Right lobe of liver (tissue), 6 donors: ENCODE results near the gene LGALS9. TPM values are rescaled to one million over a fixed set of nuclear protein-coding genes. Genes with fewer than 3 reads are reported as not detected.
"Not testable (repeated sequence)": the region's sequence is repeated elsewhere in the genome, so short reads cannot be mapped to it uniquely, and the experiment has no call there.

Experiments
- ATAC-seq, 4 donors: fragments of 200-7000 bp; cut with Tn5 transposase; one replicate each; pipeline ENCODE4 v1.9.1; 2020; ENCODE audit warnings: mild to moderate bottlenecking in 4 of 4, moderate library complexity in 4 of 4
- DNase-seq, 3 donors: peaks; one replicate each; pipeline ENCODE4 v3.0.0-alpha.2; 2020
- H3K27ac ChIP-seq, 3 donors: fragments of 200-600 bp; one replicate each; pipeline ENCODE4 v1.8.0; 2022
- H3K27me3 ChIP-seq, 2 donors: fragments of 200-600 bp; one replicate each; pipeline ENCODE4 v1.8.0; 2022
- H3K36me3 ChIP-seq, 4 donors: fragments of 200-600 bp; sonication (generic) in 1 of 4; one replicate each; pipeline versions ENCODE4 v1.5.1 to v1.8.0; 2017 to 2022; ENCODE audit warnings: control low read depth in 1 of 4
- H3K4me1 ChIP-seq, 4 donors: fragments of 200-600 bp; sonication (generic) in 1 of 4; one replicate each; pipeline versions ENCODE4 v1.5.1 to v1.8.0; 2017 to 2022; ENCODE audit warnings: control low read depth in 1 of 4
- H3K4me3 ChIP-seq, 3 donors: fragments of 200-600 bp; one replicate each; pipeline ENCODE4 v1.8.0; 2022
- H3K9me3 ChIP-seq, 4 donors: fragments of 200-600 bp; sonication (generic) in 1 of 4; one replicate each; pipeline versions ENCODE4 v1.5.1 to v1.8.0; 2017 to 2022; ENCODE audit warnings: control low read depth in 1 of 4
- POLR2A ChIP-seq: fragments of 450-650 bp; IDR thresholded peaks from one replicate; pipeline ENCODE4 v1.6.1; 2017; ENCODE audit warnings: antibody characterized with exemption, mild to moderate bottlenecking
- WGBS: methylation state at CpG from one replicate; pipeline ENCODE4 v1.1.6; 2018; ENCODE audit warnings: low coverage, low lambda C conversion rate; ENCODE audit not compliant: insufficient coverage; ENCODE audit errors: missing lambda C conversion rate; 5-methylcytosine and 5-hydroxymethylcytosine counted together
- intact Hi-C, 2 donors: fragments of 100-400 bp; cut with DNase I; formaldehyde crosslinking; loops; one replicate each; pipeline versions ENCODE4 v1.11.2 to v1.14.1; 2022
- total RNA-seq, 6 experiments: library from RNA; depleted of rRNA in 2 of 6; stranded (reverse); fragments of >200 nt in 2 of 6; fragmentation: NEBNext Ultra II Directional in 3 of 6; extraction: Animal tissue kit (Norgen Biotek cat#: 25700) in 3 of 6; gene quantifications; one replicate each; pipeline versions ENCODE4 v1.1.0 to v1.2.4, GENCODE V29; 2016 to 2023
- TF ChIP-seq, protein P1 (sequence below), 4 donors: fragments of 200-600 bp in 3 of 4; fragments of 450-650 bp in 1 of 4; IDR thresholded peaks; one replicate each; pipeline versions ENCODE4 v1.5.1 to v1.8.0; 2016 to 2022; ENCODE audit warnings: antibody characterized with exemption in 4 of 4, mild to moderate bottlenecking in 2 of 4
- donor health status: DM: no; HTN: yes; CAD: no.
- donor health status: DM: no; HTN: no; CAD: no.
- donor health status: DM: no; HTN: no; CAD: no.
- donor health status: DM: no; HTN: yes; CAD: no.
- donor health status: DM: no; HTN: yes; CAD: no.

The LGALS9 gene
- total RNA-seq, 6 experiments from 2014 or later, result 9.1 to 37.9 (median 12.4) TPM

DNA sequence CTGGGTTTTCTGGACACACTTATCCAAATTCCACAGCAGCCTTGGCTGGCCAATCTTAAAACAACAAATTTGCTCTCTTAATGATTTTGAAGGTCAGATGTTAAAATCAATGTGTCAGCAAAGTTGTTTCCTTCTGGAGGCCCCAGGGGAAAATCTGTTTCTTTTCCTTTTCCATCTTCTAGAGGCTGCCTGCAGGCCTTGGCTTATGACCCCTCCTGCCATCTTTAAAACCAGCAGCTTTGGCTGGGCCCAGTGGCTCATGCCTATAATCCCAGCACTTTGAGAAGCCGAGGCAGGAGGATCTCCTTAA is 3.0 kb downstream of the LGALS9 start:
- Histone ChIP-seq H3K36me3 (no peaks in the 10 kb centered on the region), H3K4me3 (no peak overlapping the region), H3K9me3 (no peaks in the 10 kb centered on the region), H3K27me3 (no peaks in the 10 kb centered on the region), H3K27ac (no peak overlapping the region), H3K4me1 (peaks cover 0 to 9% (median 0%) of the 10 kb centered on the region in 4 donors)
- ATAC-seq, result no peak
- intact Hi-C loops, result no loop called here
- DNase-seq, result no peak
- WGBS, result 83% methylated on average over 1 of the region's 1 CpG
- TF ChIP-seq, protein P1, sequence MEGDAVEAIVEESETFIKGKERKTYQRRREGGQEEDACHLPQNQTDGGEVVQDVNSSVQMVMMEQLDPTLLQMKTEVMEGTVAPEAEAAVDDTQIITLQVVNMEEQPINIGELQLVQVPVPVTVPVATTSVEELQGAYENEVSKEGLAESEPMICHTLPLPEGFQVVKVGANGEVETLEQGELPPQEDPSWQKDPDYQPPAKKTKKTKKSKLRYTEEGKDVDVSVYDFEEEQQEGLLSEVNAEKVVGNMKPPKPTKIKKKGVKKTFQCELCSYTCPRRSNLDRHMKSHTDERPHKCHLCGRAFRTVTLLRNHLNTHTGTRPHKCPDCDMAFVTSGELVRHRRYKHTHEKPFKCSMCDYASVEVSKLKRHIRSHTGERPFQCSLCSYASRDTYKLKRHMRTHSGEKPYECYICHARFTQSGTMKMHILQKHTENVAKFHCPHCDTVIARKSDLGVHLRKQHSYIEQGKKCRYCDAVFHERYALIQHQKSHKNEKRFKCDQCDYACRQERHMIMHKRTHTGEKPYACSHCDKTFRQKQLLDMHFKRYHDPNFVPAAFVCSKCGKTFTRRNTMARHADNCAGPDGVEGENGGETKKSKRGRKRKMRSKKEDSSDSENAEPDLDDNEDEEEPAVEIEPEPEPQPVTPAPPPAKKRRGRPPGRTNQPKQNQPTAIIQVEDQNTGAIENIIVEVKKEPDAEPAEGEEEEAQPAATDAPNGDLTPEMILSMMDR (IDR thresholded peaks at IDR 0.05), result no peak
- no peak for TF ChIP-seq POLR2A

- H3K27me3 ChIP-seq, result no peaks in the 10 kb centered on the region
- no peak overlapping the region for H3K4me3 ChIP-seq
- TF ChIP-seq, protein P1 (IDR thresholded peaks at IDR 0.05), result no peak
- TF ChIP-seq POLR2A, result no peak
- 71% methylated on average over 2 of the region's 2 CpGs for WGBS
- no peak for ATAC-seq
- DNase-seq, result no peak
- H3K27ac ChIP-seq, result no peak overlapping the region
- H3K36me3 ChIP-seq, result no peaks in the 10 kb centered on the region
- no peaks in the 10 kb centered on the region for H3K9me3 ChIP-seq
- peaks cover 0 to 9% (median 0%) of the 10 kb centered on the region in 4 donors for H3K4me1 ChIP-seq
- intact Hi-C loops, result no loop called here
Measured at GRCh38 chr17:27634776-27635175, 3.8 kb downstream of the LGALS9 start.

- H3K4me1 ChIP-seq, result peaks cover 0 to 9% (median 0%) of the 10 kb centered on the region in 4 donors
- H3K9me3 ChIP-seq, result no peaks in the 10 kb centered on the region
- 61% methylated on average over 6 of the region's 6 CpGs for WGBS
- no peak for DNase-seq
- no peak overlapping the region for H3K27ac ChIP-seq
- ATAC-seq, result peak in 2 of 4 donors; percentile 24 to 33
- intact Hi-C loops, result no loop called here
- no peak overlapping the region for H3K4me3 ChIP-seq
- H3K27me3 ChIP-seq, result no peaks in the 10 kb centered on the region
- no peaks in the 10 kb centered on the region for H3K36me3 ChIP-seq
- no peak for TF ChIP-seq POLR2A
- TF ChIP-seq, protein P1 (IDR thresholded peaks at IDR 0.05), result no peak
Measured at GRCh38 chr17:27635275-27635823, 4.4 kb downstream of the LGALS9 start.

DNA sequence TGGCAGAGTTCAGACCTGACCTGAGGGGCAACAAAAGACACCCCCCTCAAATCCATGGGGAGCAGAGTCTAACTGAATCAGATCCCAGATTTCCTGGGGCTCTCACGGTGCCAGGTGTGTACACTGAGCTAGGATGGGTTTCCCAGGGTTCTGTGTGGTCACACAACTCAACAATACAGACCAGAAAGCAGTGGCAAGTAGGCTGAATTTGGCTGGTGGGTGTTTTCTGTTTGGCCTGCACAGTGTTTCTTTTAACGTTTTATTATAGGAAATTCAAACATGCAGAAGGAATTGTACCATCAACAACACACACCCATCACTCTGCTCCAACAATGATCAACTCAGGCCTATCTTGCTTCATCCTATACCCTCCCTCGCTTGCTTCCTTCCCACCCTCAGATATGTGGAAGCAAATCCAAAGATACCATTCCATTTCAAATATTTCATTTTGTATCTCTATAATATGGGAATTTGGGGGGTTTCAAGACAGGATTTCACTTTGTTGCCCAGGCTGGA is 5.1 kb downstream of the LGALS9 start:
- H3K27me3 ChIP-seq, H3K9me3 ChIP-seq, DNase-seq, H3K27ac ChIP-seq, intact Hi-C loops, ATAC-seq, H3K4me3 ChIP-seq, H3K4me1 ChIP-seq, H3K36me3 ChIP-seq: not testable (repeated sequence)
- 55% methylated on average over 2 of the region's 3 CpGs for WGBS

- DNase-seq, H3K9me3 ChIP-seq, H3K27me3 ChIP-seq, H3K4me1 ChIP-seq, ATAC-seq, H3K4me3 ChIP-seq, H3K36me3 ChIP-seq, intact Hi-C loops, H3K27ac ChIP-seq: not testable (repeated sequence)
- WGBS, result 100% methylated on average over 2 of the region's 7 CpGs
Measured at GRCh38 chr17:27637818-27638217, 6.8 kb downstream of the LGALS9 start.

GRCh38 chr17:27638415-27638914 is 7.5 kb downstream of the LGALS9 start:
- intact Hi-C loops, H3K9me3 ChIP-seq, H3K36me3 ChIP-seq, H3K4me3 ChIP-seq, H3K27ac ChIP-seq, H3K27me3 ChIP-seq, H3K4me1 ChIP-seq, DNase-seq: not testable (repeated sequence)
- 100% methylated on average over 1 of the region's 5 CpGs for WGBS
- ATAC-seq, result peak in 2 of 4 donors; percentile 10 to 19
